Esophagus muscularis mucosa (tissue), 4 donors: ENCODE data around the gene RIC8B.

Source experiments
- EP300 ChIP-seq: sonication (generic); formaldehyde crosslinking; IDR thresholded peaks from one replicate; pipeline ENCODE4 v1.6.1; 2017; ENCODE audit warnings: antibody characterized with exemption
- POLR2A ChIP-seq: fragments of 450-650 bp; IDR thresholded peaks from one replicate; pipeline ENCODE4 v1.6.1; 2017; ENCODE audit warnings: antibody characterized with exemption, moderate library complexity, mild to moderate bottlenecking, low read depth
- POLR2AphosphoS5 ChIP-seq, 2 donors: sonication (generic); formaldehyde crosslinking; IDR thresholded peaks; one replicate each; pipeline ENCODE4 v1.6.1; 2017; ENCODE audit warnings: antibody characterized with exemption in 2 of 2
- TF ChIP-seq, protein P1 (sequence below), 3 experiments: fragments of 200-600 bp in 2 of 3; fragments of 450-650 bp in 1 of 3; sonication (generic) in 2 of 3; IDR thresholded peaks; one replicate each; pipeline ENCODE4 v1.5.1; 2017 to 2019; ENCODE audit warnings: antibody characterized with exemption in 3 of 3, mild to moderate bottlenecking in 2 of 3, moderate library complexity in 1 of 3

DNA sequence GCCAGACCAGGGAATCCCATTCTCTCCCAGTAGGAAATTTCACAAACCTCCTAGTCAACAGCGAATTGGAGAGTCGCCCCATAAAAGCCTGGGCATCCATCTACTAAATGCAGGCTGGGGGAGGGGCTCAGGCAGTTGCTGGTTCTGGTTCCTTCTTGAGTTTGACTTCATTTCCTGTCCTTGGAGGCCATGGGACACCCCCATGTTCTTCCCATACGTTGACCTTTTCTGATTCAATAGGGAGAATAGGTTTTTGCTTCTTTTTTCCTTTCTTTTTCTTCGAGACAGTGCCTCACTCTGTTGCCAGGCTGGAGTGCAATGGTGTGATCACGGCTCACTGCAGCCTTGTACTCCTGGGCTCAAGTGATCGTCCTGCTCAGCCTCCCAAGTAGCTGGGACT is 137.1 kb downstream of the RIC8B start:
- TF ChIP-seq, protein P1, sequence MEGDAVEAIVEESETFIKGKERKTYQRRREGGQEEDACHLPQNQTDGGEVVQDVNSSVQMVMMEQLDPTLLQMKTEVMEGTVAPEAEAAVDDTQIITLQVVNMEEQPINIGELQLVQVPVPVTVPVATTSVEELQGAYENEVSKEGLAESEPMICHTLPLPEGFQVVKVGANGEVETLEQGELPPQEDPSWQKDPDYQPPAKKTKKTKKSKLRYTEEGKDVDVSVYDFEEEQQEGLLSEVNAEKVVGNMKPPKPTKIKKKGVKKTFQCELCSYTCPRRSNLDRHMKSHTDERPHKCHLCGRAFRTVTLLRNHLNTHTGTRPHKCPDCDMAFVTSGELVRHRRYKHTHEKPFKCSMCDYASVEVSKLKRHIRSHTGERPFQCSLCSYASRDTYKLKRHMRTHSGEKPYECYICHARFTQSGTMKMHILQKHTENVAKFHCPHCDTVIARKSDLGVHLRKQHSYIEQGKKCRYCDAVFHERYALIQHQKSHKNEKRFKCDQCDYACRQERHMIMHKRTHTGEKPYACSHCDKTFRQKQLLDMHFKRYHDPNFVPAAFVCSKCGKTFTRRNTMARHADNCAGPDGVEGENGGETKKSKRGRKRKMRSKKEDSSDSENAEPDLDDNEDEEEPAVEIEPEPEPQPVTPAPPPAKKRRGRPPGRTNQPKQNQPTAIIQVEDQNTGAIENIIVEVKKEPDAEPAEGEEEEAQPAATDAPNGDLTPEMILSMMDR (IDR thresholded peaks at IDR 0.05), result no peak
- no peak for TF ChIP-seq POLR2AphosphoS5 (IDR thresholded peaks at IDR 0.05)
- no peak for TF ChIP-seq POLR2A
- no peak for TF ChIP-seq EP300
